OCI-LY1 (cell line): Measurements from ENCODE around the gene COL9A3.

ENCODE experiments used
- H2AFZ ChIP-seq: fragments of 200-600 bp; sonication (generic), shearing (Covaris generic); 2 replicates; pipeline ENCODE4 v1.6.0; 2014; ENCODE audit warnings: antibody characterized with exemption, mild to moderate bottlenecking, low read length
- H3F3A ChIP-seq: fragments of 200-600 bp; sonication (generic), shearing (Covaris generic); 2 replicates; pipeline ENCODE4 v1.6.0; 2014; ENCODE audit warnings: mild to moderate bottlenecking, antibody characterized with exemption, low read length, moderate library complexity; ENCODE audit not compliant: insufficient read depth
- H3K27ac ChIP-seq: fragments of 200-600 bp; sonication (generic); 2 replicates; pipeline ENCODE4 v1.5.1; 2014; ENCODE audit warnings: low read length, mixed run types, mild to moderate bottlenecking, low read depth; ENCODE audit not compliant: poor library complexity, severe bottlenecking
- H3K27me3 ChIP-seq: fragments of 200-600 bp; sonication (generic); 2 replicates; pipeline ENCODE4 v1.6.0; 2014; ENCODE audit warnings: antibody characterized with exemption, mild to moderate bottlenecking, low read length, moderate library complexity; ENCODE audit not compliant: insufficient read depth
- H3K36me3 ChIP-seq: fragments of 200-600 bp; sonication (generic); 2 replicates; pipeline ENCODE4 v1.6.1; 2014; ENCODE audit warnings: mild to moderate bottlenecking, antibody characterized with exemption, low read length, moderate library complexity, mixed read lengths; ENCODE audit not compliant: insufficient read depth
- H3K4me1 ChIP-seq: fragments of 200-600 bp; sonication (generic); 2 replicates; pipeline ENCODE4 v1.5.1; 2014; ENCODE audit warnings: mild to moderate bottlenecking, low read length, moderate library complexity; ENCODE audit not compliant: insufficient read depth, severe bottlenecking
- H3K4me2 ChIP-seq: fragments of 200-600 bp; sonication (generic), shearing (Covaris generic); 2 replicates; pipeline ENCODE4 v1.6.1; 2014; ENCODE audit warnings: low read length
- H3K4me3 ChIP-seq: fragments of 200-600 bp; sonication (generic); 2 replicates; pipeline ENCODE4 v1.5.1; 2014; ENCODE audit warnings: low read length, low read depth, mild to moderate bottlenecking, mixed read lengths; ENCODE audit not compliant: poor library complexity, severe bottlenecking
- H3K79me2 ChIP-seq: fragments of 200-600 bp; shearing (Covaris generic); 2 replicates; pipeline ENCODE4 v1.6.1; 2016; ENCODE audit warnings: mixed run types, low read length, mixed read lengths; ENCODE audit not compliant: insufficient read depth
- H3K9ac ChIP-seq: fragments of 200-600 bp; sonication (generic), shearing (Covaris generic); 2 replicates; pipeline ENCODE4 v1.6.1; 2014; ENCODE audit warnings: mild to moderate bottlenecking, low read length, mixed read lengths
- H3K9me2 ChIP-seq: fragments of 200-600 bp; sonication (generic), shearing (Covaris generic); 2 replicates; pipeline ENCODE4 v1.6.1; 2014; ENCODE audit warnings: low read depth, mild to moderate bottlenecking, low read length, mixed read lengths
- H3K9me3 ChIP-seq: fragments of 200-600 bp; shearing (Covaris generic); 2 replicates; pipeline ENCODE4 v1.6.1; 2014; ENCODE audit warnings: low read length, mixed read lengths
- H4K20me1 ChIP-seq: fragments of 200-600 bp; sonication (generic), shearing (Covaris generic); 2 replicates; pipeline ENCODE4 v1.6.0; 2016; ENCODE audit warnings: mild to moderate bottlenecking, low read length; ENCODE audit not compliant: insufficient read depth
- CTCF ChIP-seq: fragments of 200-600 bp; sonication (generic), shearing (Covaris generic); IDR thresholded peaks from 2 replicates; pipeline ENCODE4 v1.5.1; 2017; ENCODE audit warnings: mild to moderate bottlenecking, antibody characterized with exemption, low read length, moderate library complexity, mixed read lengths
- EZH2 ChIP-seq: fragments of 200-600 bp; sonication (generic), shearing (Covaris generic); IDR thresholded peaks from 2 replicates; pipeline ENCODE4 v1.8.0; 2017; ENCODE audit warnings: borderline replicate concordance, mixed run types, mild to moderate bottlenecking, antibody characterized with exemption, low read length, moderate library complexity, mixed read lengths

COL9A3 gene

GRCh38 chr20:62787866-62788265 is 29.0 kb upstream of the COL9A3 start:
- H2AFZ ChIP-seq: no peak overlapping the region

GRCh38 chr20:62788607-62789006 is 28.2 kb upstream of the COL9A3 start:
- Histone ChIP-seq H3K9ac (no peak overlapping the region), H3F3A (no peaks in the 10 kb centered on the region), H3K36me3 (no peaks in the 10 kb centered on the region), H2AFZ (no peak overlapping the region), H3K4me3 (no peak overlapping the region), H3K4me1 (peaks cover 4% of the 10 kb centered on the region), H4K20me1 (no peaks in the 10 kb centered on the region), H3K9me2 (no peaks in the 10 kb centered on the region), H3K27ac (no peak overlapping the region), H3K4me2 (no peak overlapping the region), H3K27me3 (0 out of 2 replicates have a peak, but pooled peaks cover 8% of the 10 kb centered on the region), H3K9me3 (no peaks in the 10 kb centered on the region), H3K79me2 (no peaks in the 10 kb centered on the region)
- TF ChIP-seq EZH2 (no peak), CTCF (no peak)

More at GRCh38 chr20:62787866-62788265, 29.0 kb upstream of the COL9A3 start:
- TF ChIP-seq EZH2: no peak
- Histone ChIP-seq H3K4me2 (no peak overlapping the region), H3K4me1 (no peaks in the 10 kb centered on the region), H3F3A (no peaks in the 10 kb centered on the region), H3K9ac (no peak overlapping the region), H3K27me3 (0 out of 2 replicates have a peak, but pooled peaks cover 8% of the 10 kb centered on the region), H4K20me1 (no peaks in the 10 kb centered on the region), H3K9me2 (no peaks in the 10 kb centered on the region), H3K79me2 (no peaks in the 10 kb centered on the region), H3K4me3 (no peak overlapping the region), H3K27ac (no peak overlapping the region), H3K9me3 (no peaks in the 10 kb centered on the region), H3K36me3 (no peaks in the 10 kb centered on the region)

- Histone ChIP-seq H3K36me3 (no peaks in the 10 kb centered on the region), H3K4me2 (no peak overlapping the region), H4K20me1 (no peaks in the 10 kb centered on the region), H2AFZ (no peak overlapping the region), H3K79me2 (no peaks in the 10 kb centered on the region), H3F3A (no peaks in the 10 kb centered on the region), H3K27ac (no peak overlapping the region), H3K4me3 (no peak overlapping the region), H3K4me1 (peaks cover 16% of the 10 kb centered on the region), H3K9ac (no peak overlapping the region), H3K9me3 (no peaks in the 10 kb centered on the region), H3K9me2 (no peaks in the 10 kb centered on the region), H3K27me3 (0 out of 2 replicates have a peak, but pooled peaks cover 8% of the 10 kb centered on the region)
- TF ChIP-seq EZH2: no peak
- TF ChIP-seq CTCF: no peak
These were observed 26.8 kb upstream of the COL9A3 start for GRCh38 chr20:62790075-62790474.
